Neural crest cell (in vitro differentiated cells): Measurements from ENCODE around the gene ARHGEF17. TPM values are rescaled to one million over a fixed set of nuclear protein-coding genes. Genes with fewer than 3 reads are reported as not detected.

Experiments used
- DNase-seq: peaks from one replicate; pipeline ENCODE4 v3.0.0; 2021; ENCODE audit warnings: low read depth, mixed read lengths, low spot score
- H3K27ac Mint-ChIP-seq: one replicate; pipeline ENCODE4 v1.8.0; 2021; ENCODE audit warnings: mild to moderate bottlenecking, mixed read lengths; ENCODE audit not compliant: unreplicated experiment
- H3K27me3 Mint-ChIP-seq: 2 replicates; pipeline ENCODE4 v1.8.0; 2021; ENCODE audit warnings: low read depth, mild to moderate bottlenecking, mixed read lengths
- H3K36me3 Mint-ChIP-seq: 2 replicates; pipeline ENCODE4 v1.8.0; 2021; ENCODE audit warnings: low read depth, mild to moderate bottlenecking, mixed read lengths
- H3K4me1 Mint-ChIP-seq: 2 replicates; pipeline ENCODE4 v1.8.0; 2021; ENCODE audit warnings: mixed read lengths
- H3K4me3 Mint-ChIP-seq: one replicate; pipeline ENCODE4 v1.8.0; 2021; ENCODE audit warnings: mild to moderate bottlenecking, mixed read lengths
- H3K9me3 Mint-ChIP-seq: 2 replicates; pipeline ENCODE4 v1.8.0; 2021; ENCODE audit warnings: mixed read lengths
- total RNA-seq: library from RNA; stranded (reverse); gene quantifications from 2 replicates; pipeline ENCODE4 v1.2.1, GENCODE V29; 2021
- TF ChIP-seq, protein P1 (sequence below): fragments of 200-600 bp; sonication (generic); conservative IDR thresholded peaks from 2 replicates; pipeline ENCODE4 v1.5.0; 2021; ENCODE audit warnings: antibody characterized with exemption, mild to moderate bottlenecking

The ARHGEF17 gene
- total RNA-seq, 1 donor from 2014 or later = 55.7 TPM

- H3K27ac Mint-ChIP-seq = no peak overlapping the region
- H3K9me3 Mint-ChIP-seq = no peaks in the 10 kb centered on the region
- peaks cover 4% of the 10 kb centered on the region for H3K27me3 Mint-ChIP-seq
- H3K36me3 Mint-ChIP-seq = no peaks in the 10 kb centered on the region
- DNase-seq = no peak
- peaks cover 8% of the 10 kb centered on the region for H3K4me1 Mint-ChIP-seq
- TF ChIP-seq, protein P1, sequence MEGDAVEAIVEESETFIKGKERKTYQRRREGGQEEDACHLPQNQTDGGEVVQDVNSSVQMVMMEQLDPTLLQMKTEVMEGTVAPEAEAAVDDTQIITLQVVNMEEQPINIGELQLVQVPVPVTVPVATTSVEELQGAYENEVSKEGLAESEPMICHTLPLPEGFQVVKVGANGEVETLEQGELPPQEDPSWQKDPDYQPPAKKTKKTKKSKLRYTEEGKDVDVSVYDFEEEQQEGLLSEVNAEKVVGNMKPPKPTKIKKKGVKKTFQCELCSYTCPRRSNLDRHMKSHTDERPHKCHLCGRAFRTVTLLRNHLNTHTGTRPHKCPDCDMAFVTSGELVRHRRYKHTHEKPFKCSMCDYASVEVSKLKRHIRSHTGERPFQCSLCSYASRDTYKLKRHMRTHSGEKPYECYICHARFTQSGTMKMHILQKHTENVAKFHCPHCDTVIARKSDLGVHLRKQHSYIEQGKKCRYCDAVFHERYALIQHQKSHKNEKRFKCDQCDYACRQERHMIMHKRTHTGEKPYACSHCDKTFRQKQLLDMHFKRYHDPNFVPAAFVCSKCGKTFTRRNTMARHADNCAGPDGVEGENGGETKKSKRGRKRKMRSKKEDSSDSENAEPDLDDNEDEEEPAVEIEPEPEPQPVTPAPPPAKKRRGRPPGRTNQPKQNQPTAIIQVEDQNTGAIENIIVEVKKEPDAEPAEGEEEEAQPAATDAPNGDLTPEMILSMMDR = no peak
- no peak overlapping the region for H3K4me3 Mint-ChIP-seq
Measured at GRCh38 chr11:73265278-73265810, 42.7 kb upstream of the ARHGEF17 start.

DNA sequence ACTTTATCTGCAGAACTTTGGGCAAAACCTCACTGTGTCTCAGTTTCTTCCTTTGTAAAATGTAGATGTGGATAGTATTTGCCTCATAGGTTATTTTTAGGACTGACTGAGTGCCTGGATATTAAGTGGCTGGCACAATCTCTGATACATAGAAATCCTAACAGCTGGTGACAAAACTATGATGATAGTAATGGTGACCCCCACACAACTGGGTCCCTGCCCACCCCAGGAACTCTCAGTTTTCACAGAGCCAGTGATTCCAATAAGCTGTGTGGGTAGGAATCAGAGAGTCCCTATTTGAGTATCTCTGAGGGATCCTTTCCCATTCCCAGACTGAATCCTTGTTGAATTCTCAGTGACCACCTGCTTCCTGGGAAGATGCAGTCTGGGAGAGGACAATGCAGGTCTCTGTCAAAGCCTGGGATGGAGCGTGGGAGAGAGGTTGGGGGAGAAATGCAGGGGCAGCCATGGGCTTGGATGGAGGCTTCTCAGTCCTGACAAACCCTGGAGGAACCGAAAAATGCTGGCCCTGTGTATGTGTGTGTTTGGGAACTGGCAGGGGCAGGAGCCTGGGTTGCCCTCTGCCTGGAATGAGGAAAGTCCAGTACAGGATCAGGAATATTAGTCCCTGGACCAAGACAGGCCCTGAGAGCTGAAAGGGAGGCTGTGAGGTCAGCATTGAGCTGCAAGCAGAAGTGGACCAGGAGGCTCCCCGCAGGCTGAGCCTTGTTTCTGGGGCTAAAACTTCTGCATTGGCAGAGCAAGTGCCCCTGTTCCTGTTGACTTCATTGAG is 42.0 kb upstream of the ARHGEF17 start:
- peak overlapping the region; percentile 19 for H3K27ac Mint-ChIP-seq
- TF ChIP-seq, protein P1 = no peak
- H3K4me3 Mint-ChIP-seq = no peak overlapping the region
- H3K4me1 Mint-ChIP-seq = peaks cover 8% of the 10 kb centered on the region
- no peak for DNase-seq
- no peaks in the 10 kb centered on the region for H3K9me3 Mint-ChIP-seq
- peaks cover 4% of the 10 kb centered on the region for H3K27me3 Mint-ChIP-seq
- no peaks in the 10 kb centered on the region for H3K36me3 Mint-ChIP-seq

GRCh38 chr11:73266646-73267020 is 41.4 kb upstream of the ARHGEF17 start:
- Mint-ChIP-seq H3K27ac (peak overlapping the region; percentile 19), H3K4me3 (no peak overlapping the region), H3K9me3 (no peaks in the 10 kb centered on the region), H3K4me1 (peaks cover 13% of the 10 kb centered on the region), H3K36me3 (no peaks in the 10 kb centered on the region), H3K27me3 (peaks cover 4% of the 10 kb centered on the region)
- DNase-seq = no peak
- TF ChIP-seq, protein P1 = no peak

DNA sequence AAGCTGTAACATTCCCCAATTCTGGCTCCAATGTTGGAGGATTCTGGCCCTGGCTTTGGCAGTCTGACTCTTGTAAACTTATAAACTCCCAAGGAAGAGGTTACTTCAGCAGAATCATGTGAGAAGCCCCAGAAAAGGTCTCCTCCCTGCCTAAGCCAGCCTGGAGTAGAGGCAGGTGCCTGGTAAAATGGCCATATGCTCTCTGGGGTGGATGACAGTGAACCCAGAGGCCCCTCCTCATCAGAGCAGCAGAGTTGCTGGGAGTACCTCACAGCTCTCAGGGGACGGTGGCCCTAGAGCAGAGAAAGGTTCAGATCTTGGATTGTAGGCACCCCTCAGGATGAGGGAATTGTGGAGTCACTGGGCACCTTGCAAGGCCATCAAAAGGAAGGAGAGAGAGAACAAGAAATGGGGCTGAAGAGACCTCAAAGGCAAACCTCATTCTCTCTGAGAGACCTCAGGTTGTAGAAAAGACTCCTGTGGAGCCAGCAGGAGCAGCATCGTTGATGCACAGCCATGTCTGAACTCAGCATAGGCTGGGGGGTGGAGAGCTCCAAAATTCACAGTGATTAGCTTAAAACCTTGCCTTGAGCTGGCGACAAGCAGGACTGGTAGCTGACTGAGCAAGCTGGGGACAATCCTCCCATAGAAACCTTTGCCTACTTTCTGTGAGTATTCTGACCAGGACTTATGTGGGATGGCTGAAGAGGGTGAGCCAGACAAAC is 40.8 kb upstream of the ARHGEF17 start:
- H3K4me3 Mint-ChIP-seq = no peak overlapping the region
- H3K9me3 Mint-ChIP-seq = no peaks in the 10 kb centered on the region
- DNase-seq = no peak
- H3K36me3 Mint-ChIP-seq = no peaks in the 10 kb centered on the region
- no peak overlapping the region for H3K27ac Mint-ChIP-seq
- TF ChIP-seq, protein P1 = no peak
- H3K27me3 Mint-ChIP-seq = peaks cover 4% of the 10 kb centered on the region
- H3K4me1 Mint-ChIP-seq = peaks cover 16% of the 10 kb centered on the region

DNA sequence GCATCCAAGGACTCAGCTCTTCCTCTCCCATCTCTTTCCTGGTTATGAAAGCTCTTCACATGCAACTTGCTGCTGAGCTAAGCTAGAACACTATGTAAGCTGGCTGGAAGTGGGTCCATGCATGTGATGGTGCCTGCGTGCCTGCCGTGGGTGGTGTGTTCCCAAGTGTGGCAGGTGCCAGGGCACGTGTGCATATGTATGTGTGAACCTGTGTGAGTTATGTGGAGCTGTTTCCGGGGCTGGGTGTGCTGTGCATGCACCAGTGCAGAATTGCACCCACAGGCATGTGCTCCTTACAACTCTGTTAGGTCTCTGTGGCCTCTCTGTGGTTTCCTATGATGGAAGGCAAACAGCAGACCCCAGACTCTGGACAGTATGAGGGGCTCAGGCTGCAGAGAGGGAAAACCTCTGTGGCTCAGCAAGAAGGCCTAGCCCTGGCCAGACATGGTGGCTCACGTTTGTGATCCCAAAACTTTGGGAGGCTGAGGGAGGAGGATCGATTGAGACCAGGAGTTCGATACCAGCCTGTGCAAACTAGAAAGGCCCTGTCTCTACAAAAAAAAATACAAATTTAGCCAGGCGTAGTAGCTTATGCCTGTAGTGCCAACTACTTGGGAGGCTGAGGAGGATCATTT is 40.1 kb upstream of the ARHGEF17 start:
- Mint-ChIP-seq H3K27me3 (peaks cover 4% of the 10 kb centered on the region), H3K4me1 (peaks cover 16% of the 10 kb centered on the region), H3K4me3 (no peak overlapping the region), H3K27ac (peak overlapping the region; percentile 45), H3K36me3 (no peaks in the 10 kb centered on the region), H3K9me3 (no peaks in the 10 kb centered on the region)
- no peak for DNase-seq
- TF ChIP-seq, protein P1 = no peak
